ENCODE results near the gene PPT2.

DNA sequence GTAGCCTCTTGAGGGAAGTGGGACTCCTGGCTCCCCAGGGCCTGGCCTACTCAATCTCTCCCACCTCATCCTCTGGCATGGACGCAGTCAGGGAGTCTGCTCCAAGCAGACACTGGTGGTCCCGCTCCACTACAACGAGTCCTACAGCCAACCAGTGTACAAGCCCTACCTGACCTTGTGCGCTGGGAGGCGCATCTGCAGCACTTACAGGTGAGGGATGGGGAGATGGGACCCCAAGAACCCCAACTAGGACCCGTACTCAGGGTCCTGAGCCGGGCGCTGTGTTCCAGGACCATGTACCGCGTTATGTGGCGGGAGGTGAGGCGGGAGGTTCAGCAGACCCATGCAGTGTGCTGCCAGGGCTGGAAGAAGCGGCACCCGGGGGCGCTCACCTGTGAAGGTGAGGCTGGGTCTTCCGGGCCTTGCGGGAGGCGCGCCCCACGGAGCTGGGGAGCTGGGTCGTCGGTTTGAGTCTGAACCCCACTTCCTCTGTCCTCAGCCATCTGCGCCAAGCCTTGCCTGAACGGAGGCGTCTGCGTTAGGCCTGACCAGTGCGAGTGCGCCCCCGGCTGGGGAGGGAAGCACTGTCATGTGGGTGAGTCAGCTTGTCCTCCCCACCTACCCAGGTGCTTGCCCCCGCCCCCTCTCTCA is 12.6 kb downstream of the PPT2 start:
- TF ChIP-seq, protein P1, sequence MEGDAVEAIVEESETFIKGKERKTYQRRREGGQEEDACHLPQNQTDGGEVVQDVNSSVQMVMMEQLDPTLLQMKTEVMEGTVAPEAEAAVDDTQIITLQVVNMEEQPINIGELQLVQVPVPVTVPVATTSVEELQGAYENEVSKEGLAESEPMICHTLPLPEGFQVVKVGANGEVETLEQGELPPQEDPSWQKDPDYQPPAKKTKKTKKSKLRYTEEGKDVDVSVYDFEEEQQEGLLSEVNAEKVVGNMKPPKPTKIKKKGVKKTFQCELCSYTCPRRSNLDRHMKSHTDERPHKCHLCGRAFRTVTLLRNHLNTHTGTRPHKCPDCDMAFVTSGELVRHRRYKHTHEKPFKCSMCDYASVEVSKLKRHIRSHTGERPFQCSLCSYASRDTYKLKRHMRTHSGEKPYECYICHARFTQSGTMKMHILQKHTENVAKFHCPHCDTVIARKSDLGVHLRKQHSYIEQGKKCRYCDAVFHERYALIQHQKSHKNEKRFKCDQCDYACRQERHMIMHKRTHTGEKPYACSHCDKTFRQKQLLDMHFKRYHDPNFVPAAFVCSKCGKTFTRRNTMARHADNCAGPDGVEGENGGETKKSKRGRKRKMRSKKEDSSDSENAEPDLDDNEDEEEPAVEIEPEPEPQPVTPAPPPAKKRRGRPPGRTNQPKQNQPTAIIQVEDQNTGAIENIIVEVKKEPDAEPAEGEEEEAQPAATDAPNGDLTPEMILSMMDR (IDR thresholded peaks at IDR 0.05): no peak
- TF ChIP-seq ZSCAN18 (CRISPR knock-in tag; IDR thresholded peaks at IDR 0.05) (no peak), ZNF317 (CRISPR knock-in tag; IDR thresholded peaks at IDR 0.05; ENCODE audit: borderline replicate concordance, low read depth) (no peak), MAX (CRISPR knock-in tag; IDR thresholded peaks at IDR 0.05) (no peak), NR3C1 (CRISPR knock-in tag; conservative IDR thresholded peaks at IDR 0.05; ENCODE audit: low read depth) (no peak), ATF1 (CRISPR knock-in tag; IDR thresholded peaks at IDR 0.05) (no peak), OVOL2 (CRISPR knock-in tag; IDR thresholded peaks at IDR 0.05; ENCODE audit: borderline replicate concordance) (no peak), ZNF263 (CRISPR knock-in tag; IDR thresholded peaks at IDR 0.05; ENCODE audit: low read depth) (no peak), RORB (CRISPR knock-in tag; IDR thresholded peaks at IDR 0.05) (no peak), CREM (CRISPR knock-in tag; IDR thresholded peaks at IDR 0.05) (no peak), ELF4 (CRISPR knock-in tag; IDR thresholded peaks at IDR 0.05; ENCODE audit: low read depth) (no peak), NFYB (CRISPR knock-in tag; conservative IDR thresholded peaks at IDR 0.05; ENCODE audit: low read depth) (no peak)

All from WTC11 (cell line).